Activated CD8-positive, alpha-beta T cell treated with anti-CD3 and anti-CD28 coated beads, Interleukin-2, amount 10 ng/mL, durations not matched to agents 7 days and 5 days (primary cell): ENCODE data around the gene PGM3. TPM values are rescaled to one million over a fixed set of nuclear protein-coding genes. Genes with fewer than 3 reads are reported as not detected.

ENCODE experiments used
- total RNA-seq, 2 experiments: library from RNA; stranded (reverse); gene quantifications; one replicate each; pipeline ENCODE4 v1.2.3, GENCODE V29; 2021

The PGM3 gene
- total RNA-seq, 2 experiments from 2014 or later, result 9.3 to 10.0 TPM

Other genes with a start within 250 kb of the PGM3 start
- gene UBE3D, start 127.4 kb downstream of the PGM3 start, total RNA-seq, result 1 to 10 TPM; 4.4 to 5.0 TPM
- 10 to 100 TPM; 14.9 to 18.9 TPM for gene DOP1A, start 125.6 kb downstream of the PGM3 start, total RNA-seq
- gene RWDD2A, start 92 bp upstream of the PGM3 start, total RNA-seq, result under 1 TPM; 0.57 to 0.87 TPM
- under 1 TPM in 1 of 2 experiments, not detected in 1; 0.08 TPM for gene ME1, start 237.8 kb upstream of the PGM3 start, total RNA-seq